Psoas muscle (tissue), 8 donors: ENCODE data around the gene FBN3. TPM values are rescaled to one million over a fixed set of nuclear protein-coding genes. Genes with fewer than 3 reads are reported as not detected.

ENCODE experiments used
- ATAC-seq, 4 donors: fragments of 200-7000 bp; cut with Tn5 transposase; one replicate each; pipeline ENCODE4 v1.9.1; 2020; ENCODE audit warnings: moderate library complexity in 3 of 4, mild to moderate bottlenecking in 2 of 4
- DNase-seq, 2 donors: peaks; one replicate each; pipeline ENCODE4 v3.0.0-alpha.2; 2020
- H3K27ac ChIP-seq: fragments of 200-600 bp; one replicate; pipeline ENCODE4 v1.8.0; 2022
- H3K27me3 ChIP-seq, 3 donors: fragments of 200-600 bp in 1 of 3; one replicate each; pipeline versions ENCODE4 v1.6.1 to v1.8.0; 2013 to 2022; ENCODE audit warnings: low read length in 2 of 3, mild to moderate bottlenecking in 2 of 3, moderate library complexity in 1 of 3; ENCODE audit not compliant: insufficient read depth in 3 of 3
- H3K36me3 ChIP-seq, 2 donors: fragments of 200-600 bp in 1 of 2; one replicate each; pipeline versions ENCODE4 v1.6.1 to v1.8.0; 2013 to 2022; ENCODE audit warnings: low read depth in 1 of 2, mild to moderate bottlenecking in 1 of 2, moderate library complexity in 1 of 2; ENCODE audit not compliant: insufficient read depth in 1 of 2
- H3K4me1 ChIP-seq: fragments of 200-600 bp; one replicate; pipeline ENCODE4 v1.8.0; 2022
- H3K4me3 ChIP-seq: fragments of 200-600 bp; one replicate; pipeline ENCODE4 v1.8.0; 2022; ENCODE audit warnings: mild to moderate bottlenecking
- H3K9me3 ChIP-seq: fragments of 200-600 bp; one replicate; pipeline ENCODE4 v1.8.0; 2022
- WGBS, 3 donors: extraction: QIAGEN DNeasy Blood & Tissue Kit; methylation state at CpG; one replicate each; pipeline versions ENCODE4 v1.1.6 to v1.1.7; 2013; 5-methylcytosine and 5-hydroxymethylcytosine counted together
- intact Hi-C, 2 donors: fragments of 100-400 bp; cut with DNase I; formaldehyde crosslinking; loops; one replicate each; pipeline versions ENCODE4 v1.11.0 to v1.14.2; 2022
- polyA plus RNA-seq, 3 donors: library from polyadenylated mRNA; stranded (reverse); fragments of 200-250 nt; gene quantifications; one replicate each; pipeline ENCODE4 v1.2.3, GENCODE V29; 2013
- total RNA-seq, 4 donors: library from RNA; stranded (reverse); fragmentation: NEBNext Ultra II Directional in 2 of 4; extraction: Animal tissue kit (Norgen Biotek cat#: 25700) in 2 of 4; gene quantifications; one replicate each; pipeline versions ENCODE4 v1.2.1 to v1.2.4, GENCODE V29; 2021 to 2023
- TF ChIP-seq, protein P1 (sequence below): fragments of 200-600 bp; IDR thresholded peaks from one replicate; pipeline ENCODE4 v1.8.0; 2022; ENCODE audit warnings: antibody characterized with exemption
- donor health status: healthy with polysubstance abuse.
- donor health status: DM: no; HTN: no; CAD: no; lungs with moderate emphysema.
- donor health status: Bipolar disorder and iron deficiency.
- donor health status: healthy.
- donor health status: DM: yes; HTN: yes; CAD: no.
- donor health status: DM: no; HTN: no; CAD: no.
- donor health status: DM: no; HTN: no; CAD: no.
- donor health status: DM: yes; HTN: yes; CAD: no.

The FBN3 gene
- total and polyA plus RNA-seq, 7 donors, result 0.01 to 0.51 (median 0.02) TPM; not detected in 2

- Histone ChIP-seq H3K4me1 (no peaks in the 10 kb centered on the region), H3K4me3 (no peak overlapping the region), H3K9me3 (peaks cover 10% of the 10 kb centered on the region), H3K36me3 (no peaks in the 10 kb centered on the region), H3K27me3 (peaks cover 0 to 2% (median 0%) of the 10 kb centered on the region in 3 donors), H3K27ac (no peak overlapping the region)
- TF ChIP-seq, protein P1, sequence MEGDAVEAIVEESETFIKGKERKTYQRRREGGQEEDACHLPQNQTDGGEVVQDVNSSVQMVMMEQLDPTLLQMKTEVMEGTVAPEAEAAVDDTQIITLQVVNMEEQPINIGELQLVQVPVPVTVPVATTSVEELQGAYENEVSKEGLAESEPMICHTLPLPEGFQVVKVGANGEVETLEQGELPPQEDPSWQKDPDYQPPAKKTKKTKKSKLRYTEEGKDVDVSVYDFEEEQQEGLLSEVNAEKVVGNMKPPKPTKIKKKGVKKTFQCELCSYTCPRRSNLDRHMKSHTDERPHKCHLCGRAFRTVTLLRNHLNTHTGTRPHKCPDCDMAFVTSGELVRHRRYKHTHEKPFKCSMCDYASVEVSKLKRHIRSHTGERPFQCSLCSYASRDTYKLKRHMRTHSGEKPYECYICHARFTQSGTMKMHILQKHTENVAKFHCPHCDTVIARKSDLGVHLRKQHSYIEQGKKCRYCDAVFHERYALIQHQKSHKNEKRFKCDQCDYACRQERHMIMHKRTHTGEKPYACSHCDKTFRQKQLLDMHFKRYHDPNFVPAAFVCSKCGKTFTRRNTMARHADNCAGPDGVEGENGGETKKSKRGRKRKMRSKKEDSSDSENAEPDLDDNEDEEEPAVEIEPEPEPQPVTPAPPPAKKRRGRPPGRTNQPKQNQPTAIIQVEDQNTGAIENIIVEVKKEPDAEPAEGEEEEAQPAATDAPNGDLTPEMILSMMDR, result no peak
- WGBS, 3 donors, result 77 to 100% (median 95%) methylated on average over 1 of the region's 1 CpG
- ATAC-seq, result no peak
- intact Hi-C loops, result no loop called here
- DNase-seq, result no peak
Observed at GRCh38 chr19:8074501-8074900, 74.9 kb downstream of the FBN3 start.

DNA sequence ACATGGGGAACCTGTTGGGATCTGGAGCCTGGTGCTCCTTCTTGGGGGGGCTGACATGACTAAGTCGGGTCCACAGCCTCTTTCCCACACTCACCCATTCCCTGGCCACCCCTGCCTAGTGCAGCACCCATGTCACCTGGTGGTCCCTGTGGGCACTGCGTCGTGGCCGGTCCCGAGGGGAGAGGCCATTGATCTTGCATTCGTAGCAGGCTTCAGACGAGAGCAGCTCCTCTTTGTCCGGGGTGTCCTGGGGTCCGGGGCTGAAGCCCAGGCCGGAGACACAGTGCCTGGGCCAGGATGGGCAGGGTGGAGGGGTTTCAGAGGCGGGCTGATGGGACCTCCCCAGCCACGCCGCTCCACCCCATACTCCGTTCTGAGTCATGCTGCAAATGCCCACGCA is 77.5 kb downstream of the FBN3 start:
- DNase-seq (no peak), ATAC-seq (no peak)
- Histone ChIP-seq H3K27me3 (peaks cover 0 to 2% (median 0%) of the 10 kb centered on the region in 3 donors), H3K4me3 (no peak overlapping the region), H3K9me3 (peaks cover 15% of the 10 kb centered on the region), H3K27ac (no peak overlapping the region), H3K4me1 (no peaks in the 10 kb centered on the region), H3K36me3 (no peaks in the 10 kb centered on the region)
- intact Hi-C loops, result no loop called here
- WGBS, 3 donors, result 89 to 92% (median 91%) methylated on average over 15 of the region's 15 CpGs
- TF ChIP-seq, protein P1, result no peak

DNA sequence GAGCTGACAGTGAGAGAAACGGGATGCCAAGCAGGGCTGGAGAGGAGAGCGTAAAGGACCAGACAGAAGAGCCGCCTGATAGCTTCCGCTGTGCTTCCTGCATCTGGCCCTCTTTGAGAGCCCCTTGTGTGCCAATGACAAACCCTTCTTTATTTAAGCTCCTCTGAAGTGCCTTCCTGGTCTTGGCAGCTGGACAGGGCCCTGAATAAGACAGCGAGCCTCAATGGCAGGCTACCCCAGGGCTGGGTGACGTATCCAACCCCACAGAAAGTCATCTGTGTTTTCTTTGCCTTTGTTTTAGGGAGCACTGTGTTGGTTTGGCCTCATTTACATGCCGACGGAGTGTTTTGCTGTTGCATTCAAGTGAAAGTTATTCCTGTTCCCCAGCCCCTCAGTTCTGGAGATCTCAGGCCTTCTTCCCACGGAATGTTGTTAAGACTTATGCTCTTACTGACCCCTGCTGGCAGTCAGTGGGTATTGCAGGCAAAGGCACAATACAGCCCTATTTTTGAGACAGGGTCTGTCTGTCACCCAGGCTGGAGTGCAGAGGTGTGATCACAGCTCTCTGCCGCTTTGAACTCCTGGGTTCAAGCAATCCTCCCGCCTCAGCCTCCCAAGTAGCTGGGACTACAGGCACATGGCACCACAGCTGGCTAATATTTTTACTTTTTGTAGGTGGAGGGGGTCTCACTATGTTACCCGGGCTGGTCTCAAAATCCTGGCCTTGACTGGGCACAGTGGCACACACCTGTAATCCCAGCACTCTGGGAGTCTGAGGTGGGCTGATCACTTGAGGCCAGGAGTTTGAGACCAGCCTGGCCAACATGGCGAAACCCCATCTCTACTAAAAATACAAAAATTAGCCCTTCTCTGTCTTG is 80.1 kb downstream of the FBN3 start:
- H3K4me3 ChIP-seq, result no peak overlapping the region
- H3K9me3 ChIP-seq, result peaks cover 10% of the 10 kb centered on the region
- intact Hi-C loops, result no loop called here
- H3K36me3 ChIP-seq, result no peaks in the 10 kb centered on the region
- 77 to 81% (median 81%) methylated on average over 13 of the region's 13 CpGs for WGBS, 3 donors
- TF ChIP-seq, protein P1, result peak; percentile 39
- no peak for DNase-seq
- no peaks in the 10 kb centered on the region for H3K4me1 ChIP-seq
- H3K27me3 ChIP-seq, result peaks cover 0 to 2% (median 0%) of the 10 kb centered on the region in 3 donors
- no peak for ATAC-seq
- no peak overlapping the region for H3K27ac ChIP-seq

GRCh38 chr19:8065875-8066261 is 83.5 kb downstream of the FBN3 start:
- no peak for ATAC-seq
- peaks cover 9% of the 10 kb centered on the region for H3K9me3 ChIP-seq
- WGBS, 3 donors, result 92 to 94% (median 93%) methylated on average over 20 of the region's 20 CpGs

More at GRCh38 chr19:8065875-8066261, 83.5 kb downstream of the FBN3 start:
- intact Hi-C loops, result no loop called here
- Histone ChIP-seq H3K27ac (no peak overlapping the region), H3K27me3 (no peaks in the 10 kb centered on the region), H3K36me3 (no peaks in the 10 kb centered on the region), H3K4me1 (no peaks in the 10 kb centered on the region), H3K4me3 (no peak overlapping the region)
- no peak for DNase-seq
- TF ChIP-seq, protein P1, result no peak
